ENCODE results near the gene USP2. TPM values are rescaled to one million over a fixed set of nuclear protein-coding genes. Genes with fewer than 3 reads are reported as not detected.

The USP2 gene
- total and polyA plus RNA-seq, 2 of the 8 experiments (the other 6 are each of a cell fraction or from before 2014, with no cell fraction given), result 2.2 to 6.9 TPM

DNA sequence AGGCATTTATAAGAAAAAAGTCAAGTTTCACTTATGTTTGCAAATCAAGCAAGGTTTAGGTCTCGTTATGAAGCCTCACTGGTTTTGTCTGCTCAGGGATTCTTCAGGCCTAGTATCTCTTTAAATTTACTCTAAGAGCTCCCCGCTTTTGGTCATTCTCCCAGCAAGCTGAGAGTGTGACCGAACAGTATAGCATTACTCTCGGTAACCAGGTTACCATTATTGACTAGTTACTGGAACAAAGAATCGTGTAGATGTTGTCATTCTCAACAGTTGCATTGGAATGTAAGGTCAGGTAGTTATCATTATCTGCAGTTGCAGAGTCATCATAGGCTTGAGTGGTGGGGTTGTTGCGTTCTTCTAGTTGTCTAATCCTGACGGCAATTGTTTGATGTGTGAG, 9.8 kb upstream of the USP2 start:
- H2BK12ac ChIP-seq (ENCODE audit: low read depth, low read length), result no peak overlapping the region
- no peaks in the 10 kb centered on the region for H3K79me1 ChIP-seq (ENCODE audit: low read depth, low read length)
- H3K27ac ChIP-seq (ENCODE audit: low read depth, low read length), result no peak overlapping the region
- no peak overlapping the region for H4K91ac ChIP-seq (replicated peaks; ENCODE audit: insufficient read length, low read length)
- no peak overlapping the region for H3K14ac ChIP-seq (ENCODE audit: insufficient read length)
- no peaks in the 10 kb centered on the region for H4K20me1 ChIP-seq (replicated peaks in 1 of 2; ENCODE audit: control insufficient read depth in 1 of 2, insufficient read depth in 2 of 2, low read length in 2 of 2)
- no peak overlapping the region for H2BK20ac ChIP-seq (ENCODE audit: low read length)
- H2AK5ac ChIP-seq (ENCODE audit: low read depth, low read length), result no peak overlapping the region
- 92% methylated on average over 7 of the region's 7 CpGs; no CpG with 5 or more reads in 1 of the 2 experiments for WGBS, 2 experiments (ENCODE audit: extremely low coverage in 1 of 2, insufficient coverage in 1 of 2, insufficient read length in 1 of 2, insufficient replicate concordance in 2 of 2, low coverage in 1 of 2, low lambda C conversion rate in 2 of 2, missing lambda C conversion rate in 1 of 2)
- H3K4ac ChIP-seq (replicated peaks; ENCODE audit: insufficient read length, low read depth, low read length), result no peak overlapping the region
- no peak overlapping the region for H3K23ac ChIP-seq (ENCODE audit: insufficient read length)
- H3K9me3 ChIP-seq (ENCODE audit: insufficient read depth in 2 of 2, low read depth in 1 of 2, low read length in 1 of 2), result no peaks in the 10 kb centered on the region
- CTCF ChIA-PET (ENCODE audit: partially characterized antibody), result interaction anchor here (0.7 to 26.3 kb wide), 10 partner anchors 9 to 89 kb away, joined by 4 to 463 read pairs (median 8); partner anchors contain the start of genes C1QTNF5, MFRP and USP2
- H3K4me3 ChIP-seq (ENCODE audit: extremely low read depth in 1 of 4, insufficient read depth in 2 of 4, low read depth in 3 of 4, low read length in 4 of 4), result no peak overlapping the region
- no peak for TF ChIP-seq GABPA (IDR thresholded peaks at IDR 0.05; ENCODE audit: borderline replicate concordance, insufficient read depth, low read length)
- no peak for TF ChIP-seq CHD2 (IDR thresholded peaks at IDR 0.05; ENCODE audit: low read length)
- no peak for TF ChIP-seq BACH1 (IDR thresholded peaks at IDR 0.05; ENCODE audit: low read length)
- no peak for TF ChIP-seq EP300 (IDR thresholded peaks at IDR 0.05; ENCODE audit: borderline replicate concordance in 1 of 2, low read depth in 2 of 2, low read length in 2 of 2)
- no peak for TF ChIP-seq RXRA (IDR thresholded peaks at IDR 0.05; ENCODE audit: insufficient read depth, low read depth, low read length)
- no peak for TF ChIP-seq SIN3A (conservative IDR thresholded peaks at IDR 0.05 in 1 of 2, IDR thresholded peaks at IDR 0.05 in 1 of 2; ENCODE audit: low read depth in 1 of 2, low read length in 2 of 2)
- TF ChIP-seq EZH2 (IDR thresholded peaks at IDR 0.05; ENCODE audit: low read depth, low read length, severe bottlenecking), result no peak
- no peak for TF ChIP-seq NRF1 (IDR thresholded peaks at IDR 0.05; ENCODE audit: low read depth, low read length)
- TF ChIP-seq HDAC2 (IDR thresholded peaks at IDR 0.05; ENCODE audit: borderline replicate concordance in 1 of 2, low read depth in 2 of 2, low read length in 2 of 2), result no peak
- TF ChIP-seq BCL11A (IDR thresholded peaks at IDR 0.05; ENCODE audit: low read depth in 2 of 2, low read length in 2 of 2), result no peak
- no peaks in the 10 kb centered on the region for H3K36me3 ChIP-seq (ENCODE audit: control insufficient read depth in 2 of 4, insufficient read depth in 4 of 4, low read length in 3 of 4)
- no peak for DNase-seq (ENCODE audit: low read depth in 1 of 2, low spot score in 2 of 2)
- no peak overlapping the region for H4K5ac ChIP-seq (ENCODE audit: insufficient read length, low read depth, low read length)
- no peak overlapping the region for H3K4me2 ChIP-seq (ENCODE audit: insufficient read depth in 1 of 2, low read depth in 2 of 2, low read length in 2 of 2)
- H2BK120ac ChIP-seq (replicated peaks; ENCODE audit: low read depth, low read length), result no peak overlapping the region
- no peak overlapping the region for H4K8ac ChIP-seq (ENCODE audit: extremely low read depth, insufficient read depth, low read length)
- FAIRE-seq, result no peak
- no peaks in the 10 kb centered on the region; the same call in 1 of the 2 replicates for H3K23me2 ChIP-seq (ENCODE audit: low read depth, low read length)
- H3K27me3 ChIP-seq (replicated peaks in 1 of 4; ENCODE audit: control insufficient read depth in 3 of 4, extremely low read depth in 1 of 4, insufficient read depth in 3 of 4, low read length in 3 of 4), result no peaks in the 10 kb centered on the region
- no peaks in the 10 kb centered on the region for H3K79me2 ChIP-seq (ENCODE audit: control insufficient read depth in 1 of 2, insufficient read depth in 2 of 2, low read length in 2 of 2)
- no peak overlapping the region for H3K56ac ChIP-seq (replicated peaks; ENCODE audit: insufficient read length, low read depth, low read length)
- no peak overlapping the region for H2BK5ac ChIP-seq (ENCODE audit: low read depth, low read length)
- POLR2A ChIA-PET (ENCODE audit: partially characterized antibody), result no interaction called here
- no peak overlapping the region for H3K9ac ChIP-seq (replicated peaks in 1 of 4; ENCODE audit: extremely low read depth in 1 of 4, low read depth in 3 of 4, low read length in 3 of 4)
- H3K18ac ChIP-seq (ENCODE audit: extremely low read depth, low read length), result no peak overlapping the region
- H3K4me1 ChIP-seq (replicated peaks in 1 of 4; ENCODE audit: control insufficient read depth in 3 of 4, insufficient read depth in 4 of 4, low read length in 3 of 4), result no peaks in the 10 kb centered on the region; a peak in 1 of 7 replicates
- no peak overlapping the region for H2AFZ ChIP-seq (ENCODE audit: low read length)
- H2BK15ac ChIP-seq (ENCODE audit: low read length), result no peak overlapping the region
